DOHH2 (cell line): ENCODE results near the gene MRPL50.

ENCODE experiments used
- H3F3A ChIP-seq: fragments of 200-600 bp; sonication (generic), shearing (Covaris generic); 2 replicates; pipeline ENCODE4 v1.6.0; 2016; ENCODE audit warnings: antibody characterized with exemption, mild to moderate bottlenecking; ENCODE audit not compliant: control insufficient read depth, insufficient read depth
- H3K27ac ChIP-seq: fragments of 200-600 bp; sonication (generic); 2 replicates; pipeline ENCODE4 v1.5.1; 2014; ENCODE audit warnings: low read depth, mild to moderate bottlenecking, low read length, moderate library complexity
- H3K27me3 ChIP-seq: fragments of 200-600 bp; sonication (generic); 2 replicates; pipeline ENCODE4 v1.6.1; 2014; ENCODE audit warnings: mild to moderate bottlenecking, low read length, mixed read lengths; ENCODE audit not compliant: control insufficient read depth
- H3K36me3 ChIP-seq: fragments of 200-600 bp; sonication (generic); 2 replicates; pipeline ENCODE4 v1.6.1; 2014; ENCODE audit warnings: mild to moderate bottlenecking, low read length, moderate library complexity, mixed read lengths; ENCODE audit not compliant: control insufficient read depth
- H3K4me1 ChIP-seq: fragments of 200-600 bp; sonication (generic); 2 replicates; pipeline ENCODE4 v1.6.1; 2014; ENCODE audit warnings: mild to moderate bottlenecking, low read length, mixed read lengths; ENCODE audit not compliant: control insufficient read depth
- H3K4me2 ChIP-seq: fragments of 200-600 bp; sonication (generic); 2 replicates; pipeline ENCODE4 v1.6.0; 2014; ENCODE audit warnings: mild to moderate bottlenecking, low read length, moderate library complexity
- H3K4me3 ChIP-seq: fragments of 200-600 bp; sonication (generic); 2 replicates; pipeline ENCODE4 v1.5.1; 2014; ENCODE audit warnings: mild to moderate bottlenecking, low read length, mixed read lengths
- H3K79me2 ChIP-seq: fragments of 200-600 bp; sonication (generic); 2 replicates; pipeline ENCODE4 v1.6.1; 2014; ENCODE audit warnings: mild to moderate bottlenecking, low read length, mixed read lengths; ENCODE audit not compliant: control insufficient read depth
- H3K9me2 ChIP-seq: fragments of 200-600 bp; sonication (generic); replicated peaks from 2 replicates; pipeline ENCODE4 v1.6.1; 2014; ENCODE audit warnings: mild to moderate bottlenecking, low read length, mixed read lengths; ENCODE audit not compliant: control insufficient read depth
- H3K9me3 ChIP-seq: fragments of 200-600 bp; sonication (generic); 2 replicates; pipeline ENCODE4 v1.6.1; 2014; ENCODE audit warnings: antibody characterized with exemption, low read length, mixed read lengths; ENCODE audit not compliant: control insufficient read depth, insufficient read depth
- H4K20me1 ChIP-seq: fragments of 200-600 bp; sonication (generic); 2 replicates; pipeline ENCODE4 v1.6.0; 2014; ENCODE audit warnings: low read depth, mild to moderate bottlenecking, antibody characterized with exemption, low read length, moderate library complexity; ENCODE audit not compliant: control insufficient read depth, insufficient read depth
- EZH2phosphoT487 ChIP-seq: fragments of 200-600 bp; sonication (generic); IDR thresholded peaks from 2 replicates; pipeline ENCODE4 v1.6.1; 2017; ENCODE audit warnings: borderline replicate concordance, mild to moderate bottlenecking, antibody characterized with exemption, low read length, moderate library complexity, mixed read lengths
- TF ChIP-seq, protein P1 (sequence below): fragments of 200-600 bp; sonication (generic); IDR thresholded peaks from one replicate; pipeline ENCODE4 v1.5.1; 2014; ENCODE audit warnings: antibody characterized with exemption, mild to moderate bottlenecking, low read depth, low read length; ENCODE audit not compliant: poor library complexity, severe bottlenecking

The MRPL50 gene

DNA sequence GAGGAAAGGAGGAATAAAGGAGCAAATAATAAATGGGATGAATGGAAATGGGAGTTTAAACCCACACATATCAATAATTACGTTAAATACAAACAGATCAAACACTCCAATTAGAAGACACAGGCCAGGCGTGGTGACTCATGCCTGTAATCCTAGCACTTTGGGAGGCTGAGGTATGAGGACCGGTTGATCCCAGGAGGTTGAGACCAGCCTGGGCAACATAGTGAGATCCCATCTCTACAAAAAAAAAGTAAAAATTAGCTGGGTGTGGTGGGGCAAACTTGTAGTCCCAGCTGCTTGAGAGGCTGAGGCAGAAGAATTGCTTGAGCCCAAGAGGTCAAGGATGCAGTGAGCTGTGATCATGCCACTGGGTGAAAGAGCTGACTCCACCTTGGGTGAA, 17.3 kb downstream of the MRPL50 start:
- Histone ChIP-seq H3K4me3 (no peak overlapping the region), H3K4me2 (no peak overlapping the region), H3F3A (no peaks in the 10 kb centered on the region), H3K4me1 (no peaks in the 10 kb centered on the region), H3K27ac (no peak overlapping the region), H4K20me1 (no peaks in the 10 kb centered on the region), H3K9me3 (no peaks in the 10 kb centered on the region), H3K36me3 (no peaks in the 10 kb centered on the region), H3K79me2 (no peaks in the 10 kb centered on the region), H3K9me2 (no peaks in the 10 kb centered on the region), H3K27me3 (no peaks in the 10 kb centered on the region)
- no peak for TF ChIP-seq EZH2phosphoT487
- TF ChIP-seq, protein P1, sequence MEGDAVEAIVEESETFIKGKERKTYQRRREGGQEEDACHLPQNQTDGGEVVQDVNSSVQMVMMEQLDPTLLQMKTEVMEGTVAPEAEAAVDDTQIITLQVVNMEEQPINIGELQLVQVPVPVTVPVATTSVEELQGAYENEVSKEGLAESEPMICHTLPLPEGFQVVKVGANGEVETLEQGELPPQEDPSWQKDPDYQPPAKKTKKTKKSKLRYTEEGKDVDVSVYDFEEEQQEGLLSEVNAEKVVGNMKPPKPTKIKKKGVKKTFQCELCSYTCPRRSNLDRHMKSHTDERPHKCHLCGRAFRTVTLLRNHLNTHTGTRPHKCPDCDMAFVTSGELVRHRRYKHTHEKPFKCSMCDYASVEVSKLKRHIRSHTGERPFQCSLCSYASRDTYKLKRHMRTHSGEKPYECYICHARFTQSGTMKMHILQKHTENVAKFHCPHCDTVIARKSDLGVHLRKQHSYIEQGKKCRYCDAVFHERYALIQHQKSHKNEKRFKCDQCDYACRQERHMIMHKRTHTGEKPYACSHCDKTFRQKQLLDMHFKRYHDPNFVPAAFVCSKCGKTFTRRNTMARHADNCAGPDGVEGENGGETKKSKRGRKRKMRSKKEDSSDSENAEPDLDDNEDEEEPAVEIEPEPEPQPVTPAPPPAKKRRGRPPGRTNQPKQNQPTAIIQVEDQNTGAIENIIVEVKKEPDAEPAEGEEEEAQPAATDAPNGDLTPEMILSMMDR: no peak

DNA sequence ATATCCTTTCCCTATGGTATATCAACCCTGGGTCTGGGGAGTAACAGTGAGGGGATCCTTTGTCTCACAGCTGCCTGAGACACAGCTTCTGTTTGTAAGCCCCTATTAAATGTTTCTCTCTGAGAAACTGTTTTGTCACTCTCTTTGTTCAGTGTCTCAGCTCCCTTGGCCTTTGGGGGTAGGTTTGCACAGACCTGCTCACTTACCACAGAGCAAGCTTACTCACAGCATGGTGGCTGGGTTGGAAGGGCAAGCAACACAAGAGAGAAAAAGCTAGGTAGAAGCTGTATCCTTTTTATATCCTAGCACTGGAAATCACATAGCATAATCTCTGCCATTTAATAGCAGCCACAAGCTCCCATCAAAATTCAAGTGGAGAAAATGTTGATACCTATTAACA, 18.1 kb downstream of the MRPL50 start:
- Histone ChIP-seq H3K36me3 (no peaks in the 10 kb centered on the region), H3K4me1 (no peaks in the 10 kb centered on the region), H3K9me2 (no peaks in the 10 kb centered on the region), H3K27me3 (no peaks in the 10 kb centered on the region), H4K20me1 (no peaks in the 10 kb centered on the region), H3K79me2 (no peaks in the 10 kb centered on the region), H3F3A (no peaks in the 10 kb centered on the region), H3K4me2 (no peak overlapping the region), H3K9me3 (no peaks in the 10 kb centered on the region), H3K4me3 (no peak overlapping the region), H3K27ac (no peak overlapping the region)
- TF ChIP-seq, protein P1: no peak
- no peak for TF ChIP-seq EZH2phosphoT487

DNA sequence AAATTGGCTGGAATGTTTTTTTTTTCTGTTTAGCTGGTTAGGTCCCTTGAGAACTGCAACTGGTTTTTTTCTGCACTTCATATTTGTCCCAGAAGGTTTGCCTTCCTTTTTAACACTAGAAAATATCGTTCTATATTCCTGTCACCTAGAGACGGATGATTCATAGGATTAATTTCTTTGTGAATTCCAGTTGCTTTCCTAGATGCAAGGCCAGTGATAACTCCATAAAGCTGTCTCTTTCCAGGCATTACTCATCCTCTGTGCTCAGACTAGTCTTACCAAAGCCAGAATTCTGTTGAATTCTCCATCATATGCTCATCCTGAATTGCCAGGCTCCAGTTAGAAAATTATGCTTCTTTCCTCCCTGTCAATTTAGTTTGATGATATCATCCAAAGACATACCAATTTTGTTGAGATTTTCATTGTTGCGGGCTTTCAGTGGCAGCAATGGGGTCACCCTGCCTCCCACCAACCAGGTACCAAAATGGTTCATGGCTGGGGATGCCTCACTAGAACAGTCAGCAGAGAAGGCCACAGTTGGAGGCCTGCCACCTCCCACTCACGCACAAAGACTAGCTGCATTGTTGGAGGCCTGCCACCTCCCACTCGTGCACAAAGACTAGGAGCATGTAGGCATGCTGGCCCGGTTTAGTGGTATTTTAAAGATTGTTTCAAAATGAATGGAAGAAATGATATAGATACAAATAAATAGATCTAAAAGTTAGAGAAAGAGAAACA, 22.1 kb downstream of the MRPL50 start:
- Histone ChIP-seq H3K36me3 (no peaks in the 10 kb centered on the region), H3K4me3 (no peak overlapping the region), H3K9me3 (no peaks in the 10 kb centered on the region), H3K27me3 (no peaks in the 10 kb centered on the region), H3F3A (no peaks in the 10 kb centered on the region), H4K20me1 (no peaks in the 10 kb centered on the region), H3K79me2 (no peaks in the 10 kb centered on the region), H3K27ac (no peak overlapping the region), H3K4me1 (no peaks in the 10 kb centered on the region), H3K9me2 (no peaks in the 10 kb centered on the region), H3K4me2 (no peak overlapping the region)
- TF ChIP-seq, protein P1: no peak
- no peak for TF ChIP-seq EZH2phosphoT487
